ENCODE data around the gene RNU5B-1. TPM values are rescaled to one million over a fixed set of nuclear protein-coding genes. Genes with fewer than 3 reads are reported as not detected.

Gene RNU5B-1
- total RNA-seq: not detected in 2 replicates

DNA sequence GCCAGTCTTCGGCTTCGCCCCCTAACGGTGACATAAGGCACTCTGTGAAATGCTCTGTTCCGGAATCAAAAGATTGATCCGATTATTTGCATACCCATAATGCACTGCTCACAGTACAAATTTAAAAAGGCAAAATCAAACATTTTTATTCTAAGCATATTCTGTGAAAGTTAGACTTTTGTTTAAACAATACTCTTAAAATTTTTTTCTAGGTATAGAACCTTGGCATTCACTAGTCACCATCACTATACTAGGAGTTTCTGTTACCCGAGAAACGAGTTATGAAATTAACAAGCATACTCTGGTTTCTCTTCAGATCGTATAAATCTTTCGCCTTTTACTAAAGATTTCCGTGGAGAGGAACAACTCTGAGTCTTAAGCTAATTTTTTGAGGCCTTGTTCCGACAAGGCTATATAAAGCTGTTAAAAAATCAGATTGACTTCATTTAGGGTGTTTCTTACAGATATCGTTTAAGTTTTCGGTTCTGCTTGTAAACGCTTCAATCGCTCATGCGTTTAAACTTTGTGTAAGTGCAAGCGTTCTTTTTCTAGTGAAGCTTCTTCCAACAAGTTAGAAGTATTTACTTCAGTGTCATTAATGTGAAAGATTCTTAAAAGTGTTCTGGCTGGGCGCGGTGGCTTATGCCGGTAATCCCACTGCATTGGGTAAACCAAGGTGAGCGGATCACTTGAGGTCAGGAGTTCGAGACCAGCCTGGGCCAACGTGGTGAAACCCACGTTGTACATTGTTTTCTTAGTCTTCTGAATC, at the start of gene RNU5B-1:
RNU5B-1 (plus strand) TSS at position 297 of the 769 bp plus-strand sequence.

DNA sequence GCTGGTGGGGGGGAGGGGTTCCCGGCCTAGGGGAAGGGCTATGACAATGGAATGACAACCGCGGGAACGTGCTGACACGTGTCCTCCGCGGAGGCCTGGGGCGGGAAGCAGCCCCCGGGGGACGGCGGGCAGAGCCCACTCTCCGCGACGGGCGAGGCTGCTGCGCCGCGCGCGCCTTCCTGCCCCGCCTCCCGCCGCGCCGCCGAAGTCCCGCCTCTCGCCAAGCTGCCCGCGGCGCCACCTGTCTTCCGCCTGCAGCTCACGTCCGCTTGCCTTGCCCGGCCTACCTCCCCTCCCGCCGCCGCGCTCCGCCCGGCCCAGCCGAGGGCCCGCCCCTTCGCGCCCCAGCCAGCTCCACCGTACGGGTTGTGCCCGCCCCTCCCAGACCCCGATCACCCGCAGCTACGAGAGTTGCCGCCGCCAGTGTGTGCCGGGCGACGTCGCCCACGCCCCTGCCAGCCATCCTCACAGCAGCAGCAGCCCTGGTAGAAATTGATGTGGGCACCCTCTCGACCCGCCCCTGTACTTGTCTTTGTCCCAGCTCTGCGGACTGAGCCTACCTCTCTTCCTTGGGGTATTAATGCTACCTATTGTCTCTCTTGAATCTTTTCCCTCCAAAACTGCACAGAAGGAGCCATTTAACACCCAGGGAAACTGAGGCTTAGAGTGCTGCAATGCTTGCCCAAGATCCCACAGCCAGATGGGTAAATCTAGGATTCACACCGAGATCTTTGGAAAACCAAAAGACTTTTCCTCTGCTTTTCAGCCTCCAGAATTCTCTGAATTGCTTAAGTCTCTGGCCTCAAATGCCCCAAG, 17.6 kb upstream of the RNU5B-1 start, which contains the start of gene PARP16:
PARP16 (minus strand) TSS at position 180 of the 816 bp plus-strand sequence. CDS start 457 bp downstream, outside the sequence.

Other genes starting within 250 kb of the RNU5B-1 start
- gene RASL12, start 236.7 kb upstream of the RNU5B-1 start, total RNA-seq: not detected in 2 replicates
- gene KBTBD13, start 227.9 kb upstream of the RNU5B-1 start, total RNA-seq: not detected in 2 replicates
- gene UBAP1L, start 189.5 kb upstream of the RNU5B-1 start, total RNA-seq: 0.20 and 1.3 TPM in 2 replicates
- 17.5 and 18.8 TPM in 2 replicates for gene PDCD7, start 170.9 kb upstream of the RNU5B-1 start, total RNA-seq
- 19.3 and 23.5 TPM in 2 replicates for gene CLPX, start 119.3 kb upstream of the RNU5B-1 start, total RNA-seq
- gene CILP, start 93.2 kb upstream of the RNU5B-1 start, total RNA-seq: not detected in 2 replicates
- 3.4 and 4.9 TPM in 2 replicates for gene PARP16, start 17.8 kb upstream of the RNU5B-1 start, total RNA-seq
- gene RNU5A-1, start 8.6 kb upstream of the RNU5B-1 start, total RNA-seq: not detected in 2 replicates
- gene IGDCC3, start 73.3 kb downstream of the RNU5B-1 start, total RNA-seq: not detected in 2 replicates
- gene IGDCC4, start 118.3 kb downstream of the RNU5B-1 start, total RNA-seq: 0.13 and 0.15 TPM in 2 replicates
- gene DPP8, start 213.0 kb downstream of the RNU5B-1 start, total RNA-seq: 18.7 and 28.5 TPM in 2 replicates
- gene HACD3, start 225.8 kb downstream of the RNU5B-1 start, total RNA-seq: 54.8 and 57.1 TPM in 2 replicates

Measured in mammary microvascular endothelial cell (primary cell).